ENCODE results near the gene RYR3. TPM values are rescaled to one million over a fixed set of nuclear protein-coding genes. Genes with fewer than 3 reads are reported as not detected.

Gene RYR3
- total and polyA plus RNA-seq, 7 experiments from 2014 or later = 0.10 to 5.3 (median 1.2) TPM; not detected in 3

DNA sequence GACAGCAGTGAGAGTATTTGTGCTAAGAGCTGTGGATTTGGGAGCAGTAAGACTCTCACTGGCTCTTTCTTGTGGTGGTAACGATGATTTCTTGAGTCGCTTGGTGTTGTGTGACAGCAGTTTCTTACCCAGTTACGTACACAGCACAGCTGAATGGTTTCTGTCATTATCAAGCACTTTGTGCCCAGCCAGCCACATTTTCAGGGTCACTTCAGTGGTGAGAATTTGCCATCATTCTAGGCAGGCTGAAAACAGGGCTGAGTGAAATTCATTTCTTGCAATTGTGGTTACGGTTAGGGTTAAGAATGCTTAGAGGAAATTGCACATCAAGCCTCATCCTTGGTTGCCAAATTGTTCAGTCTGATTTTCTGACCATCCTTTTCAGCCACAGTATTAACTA lies 130.1 kb downstream of the RYR3 start:
- ATAC-seq (peak; percentile 57), DNase-seq (no peak)
- H3K27me3 ChIP-seq (ENCODE audit: control insufficient read depth in 2 of 2, insufficient read depth in 2 of 2, low read length in 2 of 2) = no peaks in the 10 kb centered on the region
- Mint-ChIP-seq H3K27ac (no peak overlapping the region), H3K4me3 (no peak overlapping the region), H3K36me3 (no peaks in the 10 kb centered on the region), H3K9me3 (peaks cover 0 to 3% (median 0%) of the 10 kb centered on the region in 11 donors), H3K4me1 (no peaks in the 10 kb centered on the region), H3K27me3 (peaks cover 9 to 41% (median 33%) of the 10 kb centered on the region in 5 donors)
- POLR2A ChIA-PET = no interaction called here
- no peaks in the 10 kb centered on the region for H3K9me3 ChIP-seq (ENCODE audit: control insufficient read depth in 2 of 3, low read length in 3 of 3)
- no peaks in the 10 kb centered on the region for H3K4me1 ChIP-seq (ENCODE audit: control insufficient read depth in 2 of 2, insufficient read depth in 2 of 2, low read length in 2 of 2)
- no peak overlapping the region for H3K4me3 ChIP-seq (ENCODE audit: low read length)
- CTCF ChIA-PET = no interaction called here
- no peak overlapping the region for H3K27ac ChIP-seq (ENCODE audit: low read depth, low read length)
- intact Hi-C loops (cut with micrococcal nuclease) = no loop called here
- H3K36me3 ChIP-seq (ENCODE audit: control insufficient read depth in 2 of 3, insufficient read depth in 3 of 3, low read length in 3 of 3) = no peaks in the 10 kb centered on the region

DNA sequence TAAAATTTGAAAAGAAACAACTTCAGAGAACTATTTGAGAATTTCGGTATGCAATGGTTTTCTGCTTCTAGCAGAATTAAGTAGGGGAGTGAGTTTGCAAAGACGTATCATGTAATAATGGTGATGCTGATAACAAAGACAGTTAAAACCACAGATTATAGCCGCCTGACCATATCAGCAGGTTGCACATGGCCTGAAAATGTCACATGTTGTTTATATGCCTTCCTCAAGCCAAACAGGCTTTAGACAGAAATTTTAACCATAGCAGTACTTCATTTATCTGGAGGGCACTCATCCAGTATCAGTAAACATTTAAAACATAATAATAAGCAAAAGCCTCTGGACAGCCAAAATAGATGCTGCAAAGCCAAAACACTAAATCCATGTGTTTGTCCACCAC lies 131.7 kb downstream of the RYR3 start:
- ATAC-seq (peak; percentile 48), DNase-seq (no peak)
- no peak overlapping the region for H3K27ac ChIP-seq (ENCODE audit: low read depth, low read length)
- H3K36me3 ChIP-seq (ENCODE audit: control insufficient read depth in 2 of 3, insufficient read depth in 3 of 3, low read length in 3 of 3) = no peaks in the 10 kb centered on the region
- no peaks in the 10 kb centered on the region for H3K4me1 ChIP-seq (ENCODE audit: control insufficient read depth in 2 of 2, insufficient read depth in 2 of 2, low read length in 2 of 2)
- Mint-ChIP-seq H3K9me3 (peaks cover 0 to 3% (median 0%) of the 10 kb centered on the region in 11 donors), H3K4me1 (no peaks in the 10 kb centered on the region), H3K27me3 (peaks cover 9 to 52% (median 40%) of the 10 kb centered on the region in 5 donors), H3K36me3 (no peaks in the 10 kb centered on the region), H3K4me3 (no peak overlapping the region), H3K27ac (no peak overlapping the region)
- ChIA-PET POLR2A (no interaction called here), CTCF (no interaction called here)
- H3K4me3 ChIP-seq (ENCODE audit: low read length) = no peak overlapping the region
- H3K9me3 ChIP-seq (ENCODE audit: control insufficient read depth in 2 of 3, low read length in 3 of 3) = no peaks in the 10 kb centered on the region
- no peaks in the 10 kb centered on the region for H3K27me3 ChIP-seq (ENCODE audit: control insufficient read depth in 2 of 2, insufficient read depth in 2 of 2, low read length in 2 of 2)
- intact Hi-C loops (cut with micrococcal nuclease) = no loop called here

DNA sequence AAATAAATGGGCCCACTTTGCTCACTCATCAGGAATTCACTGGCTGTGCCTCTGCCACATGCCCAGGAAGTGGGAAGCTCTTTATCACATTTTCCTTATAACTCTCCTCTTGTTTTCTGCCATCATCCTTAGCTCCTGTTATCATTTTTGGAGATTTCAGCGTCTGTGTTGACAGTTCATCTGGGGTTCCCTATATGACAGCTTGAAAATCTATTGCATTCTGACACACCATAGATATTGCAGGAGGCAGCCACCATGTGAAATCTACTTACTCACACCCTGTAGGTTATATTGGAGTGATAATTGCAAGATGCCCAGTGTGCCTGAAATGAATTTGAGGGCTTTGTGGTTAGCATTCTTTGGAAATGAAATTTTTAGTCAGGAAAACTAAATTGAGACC lies 132.9 kb downstream of the RYR3 start:
- H3K36me3 Mint-ChIP-seq = no peaks in the 10 kb centered on the region
- Histone ChIP-seq H3K4me3 (ENCODE audit: low read length) (no peak overlapping the region), H3K27ac (ENCODE audit: low read depth, low read length) (no peak overlapping the region), H3K27me3 (ENCODE audit: control insufficient read depth in 2 of 2, insufficient read depth in 2 of 2, low read length in 2 of 2) (no peaks in the 10 kb centered on the region), H3K36me3 (ENCODE audit: control insufficient read depth in 2 of 3, insufficient read depth in 3 of 3, low read length in 3 of 3) (no peaks in the 10 kb centered on the region), H3K4me1 (ENCODE audit: control insufficient read depth in 2 of 2, insufficient read depth in 2 of 2, low read length in 2 of 2) (no peaks in the 10 kb centered on the region), H3K9me3 (ENCODE audit: control insufficient read depth in 2 of 3, low read length in 3 of 3) (no peaks in the 10 kb centered on the region)
- no peak overlapping the region for H3K27ac Mint-ChIP-seq
- no peak overlapping the region for H3K4me3 Mint-ChIP-seq
- CTCF ChIA-PET = no interaction called here
- intact Hi-C loops (cut with micrococcal nuclease) = no loop called here
- DNase-seq = no peak
- peaks cover 9 to 52% (median 44%) of the 10 kb centered on the region in 5 donors for H3K27me3 Mint-ChIP-seq
- peaks cover 0 to 3% (median 0%) of the 10 kb centered on the region in 11 donors for H3K9me3 Mint-ChIP-seq
- no peak for ATAC-seq
- no peaks in the 10 kb centered on the region for H3K4me1 Mint-ChIP-seq
- POLR2A ChIA-PET = no interaction called here

DNA sequence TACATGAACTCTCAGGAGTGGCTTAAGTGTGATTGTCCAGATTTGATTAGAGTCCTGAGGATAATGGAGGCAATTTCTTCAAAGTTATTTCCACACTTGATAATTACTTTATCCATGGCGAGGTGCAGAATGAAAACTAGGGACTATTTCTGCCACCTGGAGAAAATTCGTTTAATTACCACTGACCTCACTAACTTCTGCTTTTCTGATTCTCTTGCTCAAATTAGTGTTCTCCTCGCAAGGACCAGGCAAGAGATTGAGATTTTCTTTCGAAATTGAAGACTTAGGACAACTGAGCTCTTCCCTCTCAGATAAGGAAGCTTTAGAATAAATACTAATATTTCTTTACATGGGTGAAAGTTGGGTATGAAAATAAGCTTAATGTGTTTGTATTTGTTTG lies 135.2 kb downstream of the RYR3 start:
- Mint-ChIP-seq H3K27ac (no peak overlapping the region), H3K27me3 (peaks cover 18 to 45% (median 40%) of the 10 kb centered on the region in 5 donors), H3K36me3 (no peaks in the 10 kb centered on the region), H3K4me3 (no peak overlapping the region), H3K9me3 (peaks cover 0 to 3% (median 0%) of the 10 kb centered on the region in 11 donors), H3K4me1 (peaks cover 0 to 4% (median 0%) of the 10 kb centered on the region in 7 donors)
- H3K36me3 ChIP-seq (ENCODE audit: control insufficient read depth in 2 of 3, insufficient read depth in 3 of 3, low read length in 3 of 3) = no peaks in the 10 kb centered on the region
- H3K4me1 ChIP-seq (ENCODE audit: control insufficient read depth in 2 of 2, insufficient read depth in 2 of 2, low read length in 2 of 2) = no peaks in the 10 kb centered on the region
- no peaks in the 10 kb centered on the region for H3K27me3 ChIP-seq (ENCODE audit: control insufficient read depth in 2 of 2, insufficient read depth in 2 of 2, low read length in 2 of 2)
- ChIA-PET POLR2A (no interaction called here), CTCF (no interaction called here)
- DNase-seq = no peak
- H3K4me3 ChIP-seq (ENCODE audit: low read length) = no peak overlapping the region
- ATAC-seq = no peak
- intact Hi-C loops (cut with micrococcal nuclease) = no loop called here
- H3K27ac ChIP-seq (ENCODE audit: low read depth, low read length) = no peak overlapping the region
- H3K9me3 ChIP-seq (ENCODE audit: control insufficient read depth in 2 of 3, low read length in 3 of 3) = no peaks in the 10 kb centered on the region

DNA sequence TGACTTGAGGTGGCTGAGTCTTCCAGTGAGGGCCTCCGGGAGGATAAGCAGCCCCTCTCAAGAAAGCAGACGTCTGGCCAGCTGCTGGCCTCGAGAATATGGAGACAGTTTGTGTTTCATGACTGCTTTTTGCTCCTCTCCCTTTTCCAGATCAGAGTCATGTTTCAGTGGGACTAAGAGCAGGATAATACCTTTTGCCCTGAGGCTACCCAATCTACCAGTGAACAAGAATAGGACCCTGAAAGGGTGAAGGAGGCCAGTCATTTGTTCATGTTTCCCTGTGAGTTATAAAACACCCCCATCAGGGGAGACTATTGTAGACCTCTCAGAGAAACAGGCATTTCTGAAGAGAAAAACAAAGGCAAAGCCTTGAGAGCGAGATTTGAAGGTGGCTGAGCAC lies 137.4 kb downstream of the RYR3 start:
- Mint-ChIP-seq H3K27me3 (peaks cover 18 to 38% (median 33%) of the 10 kb centered on the region in 5 donors), H3K27ac (no peak overlapping the region), H3K4me1 (peaks cover 0 to 4% (median 0%) of the 10 kb centered on the region in 7 donors), H3K36me3 (no peaks in the 10 kb centered on the region), H3K4me3 (no peak overlapping the region), H3K9me3 (peaks cover 0 to 3% (median 0%) of the 10 kb centered on the region in 11 donors)
- DNase-seq = no peak
- POLR2A ChIA-PET = no interaction called here
- no peak for ATAC-seq
- Histone ChIP-seq H3K36me3 (ENCODE audit: control insufficient read depth in 2 of 3, insufficient read depth in 3 of 3, low read length in 3 of 3) (no peaks in the 10 kb centered on the region), H3K4me1 (ENCODE audit: control insufficient read depth in 2 of 2, insufficient read depth in 2 of 2, low read length in 2 of 2) (no peaks in the 10 kb centered on the region), H3K4me3 (ENCODE audit: low read length) (no peak overlapping the region), H3K9me3 (ENCODE audit: control insufficient read depth in 2 of 3, low read length in 3 of 3) (no peaks in the 10 kb centered on the region), H3K27me3 (ENCODE audit: control insufficient read depth in 2 of 2, insufficient read depth in 2 of 2, low read length in 2 of 2) (no peaks in the 10 kb centered on the region), H3K27ac (ENCODE audit: low read depth, low read length) (no peak overlapping the region)
- intact Hi-C loops (cut with micrococcal nuclease) = no loop called here
- CTCF ChIA-PET = no interaction called here

DNA sequence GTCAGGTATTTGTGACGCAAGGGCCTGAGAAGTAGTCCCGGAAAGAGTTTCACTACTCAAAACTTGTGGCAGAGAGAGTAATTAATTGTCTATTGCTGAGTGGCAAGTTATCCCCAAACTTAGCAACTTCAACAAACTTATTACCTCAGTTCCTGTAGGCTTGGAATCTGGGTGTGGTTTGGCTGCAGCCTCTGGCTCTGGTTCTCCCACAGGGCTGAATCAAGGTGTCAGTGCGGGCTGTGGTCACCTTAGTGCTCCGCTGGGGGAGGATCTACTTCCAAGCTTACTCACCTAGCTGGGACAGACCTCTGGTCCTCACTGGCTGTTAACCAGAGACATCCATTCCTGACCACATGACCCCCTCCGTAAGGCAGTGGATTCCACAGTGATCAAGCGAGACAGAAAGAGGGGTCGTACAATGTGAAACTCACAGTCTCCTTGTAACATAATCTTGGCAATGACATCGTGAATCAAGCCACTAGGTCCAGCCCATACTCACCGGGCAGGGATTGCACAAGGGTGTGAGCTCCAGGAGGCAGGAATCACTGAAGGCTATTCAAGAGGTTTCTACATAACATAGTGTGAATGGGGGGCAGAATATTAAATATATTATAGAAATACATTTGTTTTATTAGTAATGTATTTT lies 138.3 kb downstream of the RYR3 start:
- Mint-ChIP-seq H3K9me3 (peaks cover 0 to 3% (median 0%) of the 10 kb centered on the region in 11 donors), H3K36me3 (no peaks in the 10 kb centered on the region), H3K27ac (no peak overlapping the region), H3K27me3 (peaks cover 14 to 32% (median 31%) of the 10 kb centered on the region in 5 donors), H3K4me1 (peaks cover 0 to 4% (median 0%) of the 10 kb centered on the region in 7 donors), H3K4me3 (no peak overlapping the region)
- Histone ChIP-seq H3K9me3 (ENCODE audit: control insufficient read depth in 2 of 3, low read length in 3 of 3) (no peaks in the 10 kb centered on the region), H3K4me3 (ENCODE audit: low read length) (no peak overlapping the region), H3K36me3 (ENCODE audit: control insufficient read depth in 2 of 3, insufficient read depth in 3 of 3, low read length in 3 of 3) (no peaks in the 10 kb centered on the region), H3K4me1 (ENCODE audit: control insufficient read depth in 2 of 2, insufficient read depth in 2 of 2, low read length in 2 of 2) (no peaks in the 10 kb centered on the region), H3K27ac (ENCODE audit: low read depth, low read length) (no peak overlapping the region), H3K27me3 (ENCODE audit: control insufficient read depth in 2 of 2, insufficient read depth in 2 of 2, low read length in 2 of 2) (no peaks in the 10 kb centered on the region)
- intact Hi-C loops (cut with micrococcal nuclease) = no loop called here
- DNase-seq (no peak), ATAC-seq (no peak)
- CTCF ChIA-PET = no interaction called here
- POLR2A ChIA-PET = no interaction called here

DNA sequence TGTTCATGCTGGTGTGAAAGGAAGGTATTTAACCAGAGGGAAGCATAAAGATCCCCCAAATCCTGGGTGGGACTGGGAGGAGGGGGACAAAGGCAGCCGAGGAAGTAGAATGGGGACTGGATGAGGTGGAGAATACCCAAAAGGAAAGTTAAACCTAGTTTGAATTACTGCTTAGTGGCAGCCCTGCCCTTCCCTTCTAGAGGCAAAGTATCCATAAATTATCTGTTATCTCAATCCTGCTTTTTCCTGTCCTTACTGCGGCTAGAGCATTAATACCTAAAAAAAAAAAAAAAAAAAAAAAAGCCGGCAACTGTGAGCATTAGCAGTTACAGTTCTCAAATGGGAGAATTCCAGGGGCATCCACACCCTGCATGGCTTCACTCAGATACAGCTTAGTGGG lies 139.0 kb downstream of the RYR3 start:
- no peaks in the 10 kb centered on the region for H3K9me3 ChIP-seq (ENCODE audit: control insufficient read depth in 2 of 3, low read length in 3 of 3)
- no peak for ATAC-seq
- Mint-ChIP-seq H3K9me3 (peaks cover 0 to 2% (median 0%) of the 10 kb centered on the region in 11 donors), H3K27ac (no peak overlapping the region), H3K4me1 (peaks cover 0 to 4% (median 0%) of the 10 kb centered on the region in 7 donors), H3K4me3 (no peak overlapping the region), H3K27me3 (peaks cover 14 to 33% (median 25%) of the 10 kb centered on the region in 5 donors), H3K36me3 (no peaks in the 10 kb centered on the region)
- intact Hi-C loops (cut with micrococcal nuclease) = no loop called here
- no peak overlapping the region for H3K27ac ChIP-seq (ENCODE audit: low read depth, low read length)
- no peak overlapping the region for H3K4me3 ChIP-seq (ENCODE audit: low read length)
- no peaks in the 10 kb centered on the region for H3K4me1 ChIP-seq (ENCODE audit: control insufficient read depth in 2 of 2, insufficient read depth in 2 of 2, low read length in 2 of 2)
- no peaks in the 10 kb centered on the region for H3K36me3 ChIP-seq (ENCODE audit: control insufficient read depth in 2 of 3, insufficient read depth in 3 of 3, low read length in 3 of 3)
- POLR2A ChIA-PET = no interaction called here
- CTCF ChIA-PET = interaction anchor here (0.6 kb wide), 1 partner anchor 424 kb away, joined by 4 read pairs; no protein-coding TSS in a partner anchor
- H3K27me3 ChIP-seq (ENCODE audit: control insufficient read depth in 2 of 2, insufficient read depth in 2 of 2, low read length in 2 of 2) = no peaks in the 10 kb centered on the region
- DNase-seq = no peak
